IMR-90 (cell line): ENCODE results near the gene CADM2. TPM values are rescaled to one million over a fixed set of nuclear protein-coding genes. Genes with fewer than 3 reads are reported as not detected.

ENCODE experiments used
- ATAC-seq: fragments of 200-7000 bp; cut with Tn5 transposase; 2 replicates; pipeline ENCODE4 v1.9.1; 2020; ENCODE audit warnings: low read depth, mild to moderate bottlenecking, moderate library complexity
- BruUV-seq: library from RNA; stranded (reverse); fragments of 400-500 nt; replicated peaks from 2 replicates; lab custom pipeline; 2021; lab: Mats Ljungman, UMichigan
- CTCF ChIA-PET: fragments of 300-600 bp; formaldehyde crosslinking; extraction: SDS; loops from one replicate; lab custom pipeline; 2021; ENCODE audit warnings: antibody characterized with exemption; lab: Yijun Ruan, JAX
- POLR2A ChIA-PET: fragments of 300-600 bp; sonication (Branson Sonifier 250); formaldehyde crosslinking; loops from one replicate; lab custom pipeline; 2022; ENCODE audit warnings: antibody characterized with exemption; ENCODE audit not compliant: unreplicated experiment; lab: Charles Lee
- DNase-seq: peaks from one replicate; pipeline ENCODE4 v3.0.0; 2013
- H2AFZ ChIP-seq: replicated peaks from 2 replicates; pipeline ENCODE3; 2013; ENCODE audit warnings: low read length, mild to moderate bottlenecking; ENCODE audit not compliant: poor library complexity
- H2AK5ac ChIP-seq: 2 replicates; pipeline ENCODE4 v1.6.1; 2013; ENCODE audit warnings: low read depth, low read length, inconsistent platforms
- H2AK9ac ChIP-seq: replicated peaks from 2 replicates; pipeline ENCODE3; 2013; ENCODE audit warnings: mild to moderate bottlenecking, low read depth, low read length, moderate library complexity; ENCODE audit not compliant: poor library complexity
- H2BK120ac ChIP-seq: 2 replicates; pipeline ENCODE4 v1.6.1; 2013; ENCODE audit warnings: low read depth, low read length, inconsistent platforms
- H2BK15ac ChIP-seq: 3 replicates; pipeline ENCODE4 v1.6.1; 2013; ENCODE audit warnings: low read depth, low read length, inconsistent platforms
- H2BK20ac ChIP-seq: 2 replicates; pipeline ENCODE4 v1.6.1; 2013; ENCODE audit warnings: low read depth, mild to moderate bottlenecking, inconsistent platforms, low read length, moderate library complexity
- H2BK5ac ChIP-seq: 2 replicates; pipeline ENCODE4 v1.6.1; 2013; ENCODE audit warnings: mild to moderate bottlenecking, low read depth, low read length, inconsistent platforms; ENCODE audit not compliant: poor library complexity, severe bottlenecking
- H3K14ac ChIP-seq: replicated peaks from 2 replicates; pipeline ENCODE4 v1.6.1; 2013; ENCODE audit warnings: low read depth, low read length, inconsistent platforms
- H3K18ac ChIP-seq: 2 replicates; pipeline ENCODE4 v1.6.1; 2013; ENCODE audit warnings: low read depth, low read length, control low read depth
- H3K23ac ChIP-seq: 2 replicates; pipeline ENCODE4 v1.6.1; 2013; ENCODE audit warnings: low read depth, low read length, inconsistent platforms
- H3K27ac ChIP-seq: 2 replicates; pipeline ENCODE4 v1.5.1; 2013; ENCODE audit warnings: mild to moderate bottlenecking, control low read depth, low read length; ENCODE audit not compliant: insufficient read depth
- H3K27me3 ChIP-seq: 2 replicates; pipeline ENCODE4 v1.6.1; 2013; ENCODE audit warnings: low read length; ENCODE audit not compliant: control insufficient read depth, insufficient read depth
- H3K36me3 ChIP-seq: 2 replicates; pipeline ENCODE4 v1.6.1; 2013; ENCODE audit warnings: low read length, mixed read lengths; ENCODE audit not compliant: control insufficient read depth, insufficient read depth
- H3K4ac ChIP-seq: 2 replicates; pipeline ENCODE4 v1.6.1; 2013; ENCODE audit warnings: low read depth, low read length, inconsistent platforms
- H3K4me1 ChIP-seq: 2 replicates; pipeline ENCODE4 v1.6.1; 2013; ENCODE audit warnings: low read length, mixed read lengths; ENCODE audit not compliant: control insufficient read depth, insufficient read depth
- H3K4me2 ChIP-seq: 2 replicates; pipeline ENCODE4 v1.6.1; 2013; ENCODE audit warnings: low read depth, mild to moderate bottlenecking, control low read depth, low read length, moderate library complexity
- H3K4me3 ChIP-seq: 2 replicates; pipeline ENCODE4 v1.5.1; 2013; ENCODE audit warnings: low read depth, mild to moderate bottlenecking, control low read depth, low read length, moderate library complexity; ENCODE audit not compliant: insufficient read depth
- H3K56ac ChIP-seq: 2 replicates; pipeline ENCODE4 v1.6.1; 2013; ENCODE audit warnings: low read length, inconsistent platforms; ENCODE audit not compliant: insufficient read depth; ENCODE audit errors: extremely low read depth
- H3K79me1 ChIP-seq, 2 experiments: 2 replicates each; pipeline ENCODE4 v1.6.1; 2013; ENCODE audit warnings: low read length in 2 of 2, inconsistent platforms in 1 of 2, low read depth in 1 of 2
- H3K9ac ChIP-seq: 2 replicates; pipeline ENCODE4 v1.6.1; 2013; ENCODE audit warnings: low read depth, low read length, control low read depth
- H3K9me1 ChIP-seq: 2 replicates; pipeline ENCODE4 v1.6.1; 2013; ENCODE audit warnings: low read length, inconsistent platforms; ENCODE audit not compliant: insufficient read depth
- H3K9me3 ChIP-seq: 2 replicates; pipeline ENCODE4 v1.6.1; 2013; ENCODE audit warnings: low read length; ENCODE audit not compliant: control insufficient read depth, insufficient read depth
- H4K20me1 ChIP-seq: 2 replicates; pipeline ENCODE4 v1.6.1; 2013; ENCODE audit warnings: low read length, inconsistent platforms; ENCODE audit not compliant: insufficient read depth
- H4K5ac ChIP-seq: 2 replicates; pipeline ENCODE4 v1.6.1; 2013; ENCODE audit warnings: mild to moderate bottlenecking, low read depth, low read length, control low read depth
- H4K8ac ChIP-seq, 2 experiments: 2 replicates each; pipeline ENCODE4 v1.6.1; 2013; ENCODE audit warnings: low read depth in 2 of 2, low read length in 2 of 2, control low read depth in 1 of 2, inconsistent platforms in 1 of 2
- H4K91ac ChIP-seq: 2 replicates; pipeline ENCODE4 v1.6.1; 2013; ENCODE audit warnings: low read depth, low read length, inconsistent platforms; ENCODE audit not compliant: insufficient read depth
- BHLHE40 ChIP-seq: fragments of 150-350 bp; IDR thresholded peaks from 2 replicates; pipeline ENCODE4 v1.6.1; 2016; ENCODE audit warnings: mild to moderate bottlenecking, low read depth, low read length
- CEBPB ChIP-seq: IDR thresholded peaks from 2 replicates; pipeline ENCODE4 v1.6.1; 2012; ENCODE audit warnings: low read depth, low read length, improper control_type of control experiment
- CHD1 ChIP-seq: IDR thresholded peaks from 2 replicates; pipeline ENCODE4 v1.6.1; 2012; ENCODE audit warnings: low read depth, low read length, improper control_type of control experiment
- CTCF ChIP-seq: conservative IDR thresholded peaks from 2 replicates; pipeline ENCODE4 v1.5.1; 2012; ENCODE audit warnings: mild to moderate bottlenecking, low read depth, low read length, improper control_type of control experiment
- ELK1 ChIP-seq: fragments of 150-350 bp; IDR thresholded peaks from 2 replicates; pipeline ENCODE4 v1.6.1; 2016; ENCODE audit warnings: low read depth, mild to moderate bottlenecking, low read length, moderate library complexity, borderline replicate concordance
- FOS ChIP-seq: fragments of 150-350 bp; IDR thresholded peaks from 2 replicates; pipeline ENCODE4 v1.6.1; 2016; ENCODE audit warnings: low read depth, low read length
- MAFK ChIP-seq: IDR thresholded peaks from 2 replicates; pipeline ENCODE4 v1.6.1; 2012; ENCODE audit warnings: low read depth, low read length, improper control_type of control experiment
- MAZ ChIP-seq: IDR thresholded peaks from 2 replicates; pipeline ENCODE4 v1.6.1; 2012; ENCODE audit warnings: low read depth, mild to moderate bottlenecking, low read length, improper control_type of control experiment, moderate library complexity, borderline replicate concordance
- MXI1 ChIP-seq: IDR thresholded peaks from 2 replicates; pipeline ENCODE4 v1.6.1; 2012; ENCODE audit warnings: low read depth, mild to moderate bottlenecking, low read length, moderate library complexity, borderline replicate concordance
- NFE2L2 ChIP-seq: fragments of 150-350 bp; IDR thresholded peaks from 2 replicates; pipeline ENCODE4 v1.6.1; 2016; ENCODE audit warnings: low read depth, mild to moderate bottlenecking, low read length
- POLR2A ChIP-seq: IDR thresholded peaks from 2 replicates; pipeline ENCODE4 v1.6.1; 2012; ENCODE audit warnings: mild to moderate bottlenecking, low read depth, low read length
- RAD21 ChIP-seq: IDR thresholded peaks from 2 replicates; pipeline ENCODE4 v1.6.1; 2012; ENCODE audit warnings: low read length, improper control_type of control experiment
- RCOR1 ChIP-seq: IDR thresholded peaks from 2 replicates; pipeline ENCODE4 v1.6.1; 2012; ENCODE audit warnings: mild to moderate bottlenecking, low read length, improper control_type of control experiment; ENCODE audit not compliant: insufficient replicate concordance
- RFX5 ChIP-seq: IDR thresholded peaks from 2 replicates; pipeline ENCODE4 v1.8.0; 2012; ENCODE audit warnings: low read depth, mild to moderate bottlenecking, low read length, moderate library complexity
- SMC3 ChIP-seq: fragments of 150-350 bp; IDR thresholded peaks from 2 replicates; pipeline ENCODE4 v1.6.1; 2016; ENCODE audit warnings: low read depth, mild to moderate bottlenecking, antibody characterized with exemption, low read length, moderate library complexity
- USF2 ChIP-seq: fragments of 150-350 bp; IDR thresholded peaks from 2 replicates; pipeline ENCODE4 v1.6.1; 2017; ENCODE audit warnings: mild to moderate bottlenecking, antibody characterized with exemption, low read length, low read depth
- dilution Hi-C: fragments of 300-500 bp; cut with HindIII; formaldehyde crosslinking; loops from one replicate; pipeline ENCODE4 v1.14.3; 2018; ENCODE audit warnings: low sequenced_read_pairs; ENCODE audit not compliant: unreplicated experiment
- in situ Hi-C: fragments of 300-500 bp; cut with MboI; formaldehyde crosslinking; loops from 3 replicates; pipeline ENCODE4 v1.14.3; 2019; ENCODE audit warnings: low sequenced_read_pairs, inconsistent platforms, mixed read lengths
- intact Hi-C: fragments of 100-400 bp; cut with micrococcal nuclease; formaldehyde crosslinking; loops from 2 replicates; pipeline ENCODE4 v1.10.0; 2022
- polyA plus RNA-seq, 3 experiments: library from polyadenylated mRNA; depleted of rRNA; stranded (reverse); fragments of >200 nt; gene quantifications; 2 replicates each; pipeline ENCODE4 v1.2.3, GENCODE V29; 2012; ENCODE audit warnings: low replicate concordance in 1 of 3
- total RNA-seq: library from RNA; depleted of rRNA; stranded (reverse); fragments of >200 nt; gene quantifications from 2 replicates; pipeline ENCODE4 v1.2.3, GENCODE V29; 2012

CADM2 gene
- total and polyA plus RNA-seq, 2 of the 4 experiments (the other 2 are of a cell fraction) = not detected

GRCh38 chr3:85851071-85851470, 892.3 kb downstream of the CADM2 start:
- H3K4me3 ChIP-seq = no peak overlapping the region
- intact Hi-C loops = no loop called here

More at GRCh38 chr3:85851071-85851470, 892.3 kb downstream of the CADM2 start:
- no peaks in the 10 kb centered on the region for H3K9me1 ChIP-seq
- no TSS peak for BruUV-seq
- DNase-seq = no peak
- no peak overlapping the region for H2AK5ac ChIP-seq
- H4K91ac ChIP-seq = no peak overlapping the region
- CTCF ChIA-PET = no interaction called here
- H2BK120ac ChIP-seq = no peak overlapping the region
- no peaks in the 10 kb centered on the region for H3K4me1 ChIP-seq
- H3K27me3 ChIP-seq = no peaks in the 10 kb centered on the region
- H3K18ac ChIP-seq = no peak overlapping the region
- H3K23ac ChIP-seq = no peak overlapping the region
- H2AK9ac ChIP-seq = no peak overlapping the region
- H2AFZ ChIP-seq = no peak overlapping the region
- H3K36me3 ChIP-seq = no peaks in the 10 kb centered on the region
- no peak overlapping the region for H4K5ac ChIP-seq
- ATAC-seq = no peak
- POLR2A ChIA-PET = no interaction called here
- no peak overlapping the region for H4K8ac ChIP-seq
- H3K56ac ChIP-seq = no peak overlapping the region
- no peak overlapping the region for H3K27ac ChIP-seq
- no peak overlapping the region for H3K4me2 ChIP-seq
- in situ Hi-C loops = no loop called here
- dilution Hi-C loops = no loop called here
- no peak overlapping the region for H2BK5ac ChIP-seq
- no peaks in the 10 kb centered on the region for H3K9me3 ChIP-seq
- TF ChIP-seq MAFK = no peak
- TF ChIP-seq RAD21 = no peak
- TF ChIP-seq RFX5 = no peak
- no peak for TF ChIP-seq USF2
- no peak for TF ChIP-seq MAZ
- TF ChIP-seq BHLHE40 = no peak
- no peak for TF ChIP-seq CTCF
- TF ChIP-seq NFE2L2 = no peak
- no peak for TF ChIP-seq CHD1
- TF ChIP-seq FOS = no peak
- no peak for TF ChIP-seq ELK1
- TF ChIP-seq MXI1 = no peak
- TF ChIP-seq SMC3 = no peak
- TF ChIP-seq RCOR1 = no peak
- no peak for TF ChIP-seq CEBPB
- TF ChIP-seq POLR2A = no peak
- H3K79me1 ChIP-seq = no peaks in the 10 kb centered on the region
- no peaks in the 10 kb centered on the region for H4K20me1 ChIP-seq
- no peak overlapping the region for H2BK20ac ChIP-seq
- no peak overlapping the region for H3K14ac ChIP-seq
- no peak overlapping the region for H2BK15ac ChIP-seq
- no peak overlapping the region for H3K9ac ChIP-seq
- no peak overlapping the region for H3K4ac ChIP-seq
